Uterus (tissue), 4 donors: ENCODE results near the gene TBC1D16. TPM values are rescaled to one million over a fixed set of nuclear protein-coding genes. Genes with fewer than 3 reads are reported as not detected.
A peak's percentile ranks its signal among the peaks of the same experiment; 100 is the strongest.

Experiments used
- DNase-seq, 2 donors: peaks; one replicate each; pipeline ENCODE4 v3.0.0-alpha.2; 2019 to 2020
- H3K27ac ChIP-seq, 2 donors: fragments of 200-600 bp; sonication (generic); 1 replicate in 1 of 2; 2 replicates in 1 of 2; pipeline ENCODE4 v1.5.1; 2016 to 2018
- H3K27me3 ChIP-seq, 2 donors: fragments of 200-600 bp; sonication (generic); one replicate each; pipeline ENCODE4 v1.5.1; 2018 to 2019; ENCODE audit warnings: control low read depth in 1 of 2
- H3K36me3 ChIP-seq, 2 donors: fragments of 200-600 bp; sonication (generic); one replicate each; pipeline ENCODE4 v1.5.1; 2019; ENCODE audit warnings: control low read depth in 1 of 2
- H3K4me1 ChIP-seq, 2 donors: fragments of 200-600 bp; sonication (generic); one replicate each; pipeline ENCODE4 v1.5.1; 2018 to 2019; ENCODE audit warnings: control low read depth in 1 of 2
- H3K4me3 ChIP-seq, 2 donors: fragments of 200-600 bp; sonication (generic); 1 replicate in 1 of 2; 2 replicates in 1 of 2; pipeline ENCODE4 v1.5.1; 2018 to 2019; ENCODE audit warnings: mild to moderate bottlenecking in 1 of 2
- H3K9me3 ChIP-seq, 2 donors: fragments of 200-600 bp; sonication (generic); one replicate each; pipeline ENCODE4 v1.5.1; 2019; ENCODE audit warnings: control low read depth in 1 of 2
- CTCF ChIP-seq, 4 experiments: fragments of 200-600 bp in 2 of 4; fragments of 450-650 bp in 2 of 4; sonication (generic) in 2 of 4; IDR thresholded peaks; one replicate each; pipeline ENCODE4 v1.5.1; 2016 to 2019; ENCODE audit warnings: antibody characterized with exemption in 4 of 4, mild to moderate bottlenecking in 2 of 4, moderate library complexity in 1 of 4
- POLR2A ChIP-seq, 2 donors: fragments of 450-650 bp; IDR thresholded peaks; one replicate each; pipeline ENCODE4 v1.6.1; 2016; ENCODE audit warnings: antibody characterized with exemption in 2 of 2, mild to moderate bottlenecking in 1 of 2, moderate library complexity in 1 of 2
- intact Hi-C: fragments of 100-400 bp; cut with DNase I; formaldehyde crosslinking; loops from one replicate; pipeline ENCODE4 v1.15.1; 2023; ENCODE audit warnings: low total_unique reads
- total RNA-seq, 4 donors: library from RNA; depleted of rRNA in 3 of 4; stranded (reverse); fragments of >200 nt in 3 of 4; gene quantifications; one replicate each; pipeline versions ENCODE4 v1.1.0 to v1.2.4, GENCODE V29; 2014 to 2023
- donor health status: DM: yes; HTN: yes; CAD: no.

TBC1D16 gene
- total RNA-seq, 4 donors from 2014 or later = 3.8 to 58.2 (median 18.3) TPM

GRCh38 chr17:80034791-80035686 lies 633 bp downstream of the TBC1D16 start:
- no peaks in the 10 kb centered on the region for H3K27me3 ChIP-seq
- peak overlapping the region; percentile 71 to 90 for H3K4me3 ChIP-seq
- intact Hi-C loops = no loop called here
- TF ChIP-seq CTCF (IDR thresholded peaks at IDR 0.05) (no peak), POLR2A (IDR thresholded peaks at IDR 0.05) (no peak)
- peaks cover 0 to 3% of the 10 kb centered on the region in 2 donors for H3K4me1 ChIP-seq
- no peak for DNase-seq
- H3K9me3 ChIP-seq = no peaks in the 10 kb centered on the region
- H3K36me3 ChIP-seq = no peaks in the 10 kb centered on the region
- peak overlapping the region; percentile 89 to 90 for H3K27ac ChIP-seq

- Histone ChIP-seq H3K36me3 (no peaks in the 10 kb centered on the region), H3K4me3 (no peak overlapping the region), H3K4me1 (peaks cover 0 to 12% of the 10 kb centered on the region in 2 donors), H3K27ac (no peak overlapping the region), H3K9me3 (no peaks in the 10 kb centered on the region), H3K27me3 (no peaks in the 10 kb centered on the region)
- intact Hi-C loops = no loop called here
- TF ChIP-seq CTCF (IDR thresholded peaks at IDR 0.05) (no peak), POLR2A (IDR thresholded peaks at IDR 0.05) (no peak)
- DNase-seq = no peak
Observed at GRCh38 chr17:80033840-80034239, 1.8 kb downstream of the TBC1D16 start.

- Histone ChIP-seq H3K36me3 (no peaks in the 10 kb centered on the region), H3K27ac (no peak overlapping the region), H3K4me3 (no peak overlapping the region), H3K4me1 (peaks cover 5 to 15% of the 10 kb centered on the region in 2 donors), H3K27me3 (no peaks in the 10 kb centered on the region), H3K9me3 (no peaks in the 10 kb centered on the region)
- DNase-seq = no peak
- intact Hi-C loops = no loop called here
- TF ChIP-seq CTCF (IDR thresholded peaks at IDR 0.05) (no peak), POLR2A (IDR thresholded peaks at IDR 0.05) (no peak)
Observed at GRCh38 chr17:80032614-80033171, 3.0 kb downstream of the TBC1D16 start.

GRCh38 chr17:80031691-80032430 lies 3.8 kb downstream of the TBC1D16 start:
- intact Hi-C loops = no loop called here
- H3K27me3 ChIP-seq = no peaks in the 10 kb centered on the region
- H3K27ac ChIP-seq = no peak overlapping the region
- TF ChIP-seq POLR2A (IDR thresholded peaks at IDR 0.05) (no peak), CTCF (IDR thresholded peaks at IDR 0.05) (no peak)
- H3K4me1 ChIP-seq = peaks cover 5 to 12% of the 10 kb centered on the region in 2 donors
- no peaks in the 10 kb centered on the region for H3K36me3 ChIP-seq
- no peaks in the 10 kb centered on the region for H3K9me3 ChIP-seq
- H3K4me3 ChIP-seq = no peak overlapping the region
- DNase-seq = no peak
